ENCODE measurements around the gene MAML3.

The MAML3 gene

DNA sequence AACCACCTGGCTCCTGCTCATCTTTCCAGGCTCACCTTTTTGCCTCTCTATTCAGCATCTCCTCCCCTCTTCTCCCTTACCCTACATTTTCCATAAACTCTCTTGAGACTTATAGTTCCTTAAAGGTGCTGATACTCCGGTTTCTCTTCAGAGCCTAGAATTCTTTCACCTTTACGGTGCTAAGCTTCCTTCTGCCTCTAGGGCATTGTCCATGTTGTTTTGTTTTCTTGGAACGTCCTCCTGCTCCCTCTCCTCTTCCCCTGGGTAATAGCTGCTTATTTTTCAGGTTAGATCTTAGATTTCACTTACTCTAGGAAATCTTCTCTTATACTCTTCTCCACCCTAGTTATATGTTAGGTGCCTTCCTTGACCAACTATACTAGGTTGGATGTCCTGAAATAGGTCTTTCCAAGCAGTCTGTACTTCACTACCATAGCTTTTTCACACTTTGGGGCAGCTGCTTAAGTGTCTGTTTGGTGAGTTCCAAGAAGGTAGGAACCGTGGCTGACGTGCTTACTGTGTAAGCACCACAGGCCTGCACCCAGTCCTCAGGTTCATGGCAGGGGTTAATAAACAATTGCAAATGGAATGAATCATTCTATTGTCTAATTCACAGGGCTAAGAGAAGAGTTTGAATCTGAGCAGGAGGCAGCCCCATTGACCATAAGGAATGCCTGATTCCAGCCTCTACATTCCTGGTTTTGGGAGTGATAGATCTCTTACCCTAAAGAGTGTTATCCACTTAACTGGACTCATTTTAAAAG is 260.8 kb downstream of the MAML3 start:
- no peak overlapping the region for H3K4me3 ChIP-seq (ENCODE audit: low read depth, low read length)
- no peak for TF ChIP-seq MAX (IDR thresholded peaks at IDR 0.05; ENCODE audit: low read depth, low read length)
- no peak for TF ChIP-seq CTCF (IDR thresholded peaks at IDR 0.05; ENCODE audit: low read depth, low read length)
- no peak for TF ChIP-seq POLR2A (IDR thresholded peaks at IDR 0.05; ENCODE audit: extremely low read depth, insufficient read length)
- no peak for TF ChIP-seq MYC (IDR thresholded peaks at IDR 0.05; ENCODE audit: low read depth, low read length)
- DNase-seq (ENCODE audit: low read depth), result no peak

GRCh38 chr4:139890816-139891215 is 263.2 kb downstream of the MAML3 start:
- TF ChIP-seq MYC (IDR thresholded peaks at IDR 0.05; ENCODE audit: low read depth, low read length) (no peak), MAX (IDR thresholded peaks at IDR 0.05; ENCODE audit: low read depth, low read length) (no peak), POLR2A (IDR thresholded peaks at IDR 0.05; ENCODE audit: extremely low read depth, insufficient read length) (no peak), CTCF (IDR thresholded peaks at IDR 0.05; ENCODE audit: low read depth, low read length) (no peak)
- H3K4me3 ChIP-seq (ENCODE audit: low read depth, low read length), result no peak overlapping the region
- DNase-seq (ENCODE audit: low read depth), result peak; percentile 37

DNA sequence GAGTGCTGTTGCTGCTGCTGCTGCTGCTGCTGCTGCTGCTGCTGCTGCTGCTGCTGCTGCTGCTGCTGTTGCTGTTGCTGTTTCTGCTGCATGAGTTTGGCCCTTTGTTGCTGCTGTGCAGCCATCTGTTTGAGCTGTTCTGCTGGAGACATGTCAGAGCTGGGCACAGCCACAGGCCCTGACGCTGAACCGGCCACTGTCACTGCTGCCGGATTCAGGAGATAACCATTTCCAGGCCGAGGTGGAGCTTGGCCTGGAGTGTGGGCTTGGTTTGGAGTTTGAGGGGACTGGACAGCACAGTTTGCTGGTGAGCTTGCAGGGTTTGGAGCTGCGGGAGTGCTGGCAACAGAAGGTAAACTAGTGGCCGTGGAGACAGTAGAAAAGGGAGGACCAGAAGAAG is 264.1 kb downstream of the MAML3 start:
- no peak overlapping the region for H3K4me3 ChIP-seq (ENCODE audit: low read depth, low read length)
- TF ChIP-seq POLR2A (IDR thresholded peaks at IDR 0.05; ENCODE audit: extremely low read depth, insufficient read length), result no peak
- TF ChIP-seq MYC (IDR thresholded peaks at IDR 0.05; ENCODE audit: low read depth, low read length), result no peak
- DNase-seq (ENCODE audit: low read depth), result no peak

- no peak for DNase-seq (ENCODE audit: low read depth)
- TF ChIP-seq POLR2A (IDR thresholded peaks at IDR 0.05; ENCODE audit: extremely low read depth, insufficient read length), result no peak
- no peak overlapping the region for H3K4me3 ChIP-seq (ENCODE audit: low read depth, low read length)
Measured at GRCh38 chr4:139889264-139889663, 264.7 kb downstream of the MAML3 start.

DNA sequence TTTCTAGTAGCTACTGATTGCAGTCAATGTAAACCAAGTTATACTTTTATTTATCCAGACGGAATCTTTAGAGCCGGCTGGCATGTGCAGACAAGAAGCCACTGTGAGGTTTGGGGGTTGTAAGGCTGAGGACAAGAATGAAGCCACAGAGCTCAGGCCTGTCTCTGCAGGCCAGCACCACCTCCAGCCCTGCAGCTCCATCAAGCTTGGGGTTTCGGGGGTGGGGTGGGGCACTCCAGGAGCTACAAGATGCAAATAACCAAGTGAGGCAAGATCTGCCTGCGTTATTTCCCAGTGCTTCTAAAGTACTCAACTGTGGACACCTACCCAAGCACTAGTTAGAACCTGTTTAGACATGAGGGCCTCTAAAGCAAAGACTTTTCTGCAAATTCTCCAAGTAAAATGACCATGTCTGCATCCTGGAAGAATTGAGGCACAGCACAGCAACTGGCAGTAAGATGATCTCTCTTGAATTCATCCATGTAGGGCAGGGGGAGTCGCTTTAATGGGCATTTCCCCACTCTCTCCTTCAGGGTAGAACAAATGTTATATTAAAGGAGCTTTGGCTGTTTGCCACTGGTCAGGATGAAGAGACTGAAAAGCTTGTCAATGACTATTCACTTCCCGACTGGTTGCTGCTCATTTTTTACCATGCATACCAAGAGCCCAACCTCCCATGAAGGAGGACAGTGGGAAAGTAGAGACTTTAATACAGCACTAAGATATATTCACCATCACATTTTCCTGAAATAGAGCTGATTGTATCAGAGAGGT is 265.8 kb downstream of the MAML3 start:
- TF ChIP-seq MAX (IDR thresholded peaks at IDR 0.05; ENCODE audit: low read depth, low read length), result no peak
- no peak for DNase-seq (ENCODE audit: low read depth)
- no peak overlapping the region for H3K4me3 ChIP-seq (ENCODE audit: low read depth, low read length)

GRCh38 chr4:139887376-139887802 is 266.6 kb downstream of the MAML3 start:
- H3K4me3 ChIP-seq (ENCODE audit: low read depth, low read length), result no peak overlapping the region
- DNase-seq (ENCODE audit: low read depth), result no peak
- TF ChIP-seq CTCF (IDR thresholded peaks at IDR 0.05; ENCODE audit: low read depth, low read length) (no peak), MYC (IDR thresholded peaks at IDR 0.05; ENCODE audit: low read depth, low read length) (no peak), MAX (IDR thresholded peaks at IDR 0.05; ENCODE audit: low read depth, low read length) (no peak), POLR2A (IDR thresholded peaks at IDR 0.05; ENCODE audit: extremely low read depth, insufficient read length) (no peak)

DNA sequence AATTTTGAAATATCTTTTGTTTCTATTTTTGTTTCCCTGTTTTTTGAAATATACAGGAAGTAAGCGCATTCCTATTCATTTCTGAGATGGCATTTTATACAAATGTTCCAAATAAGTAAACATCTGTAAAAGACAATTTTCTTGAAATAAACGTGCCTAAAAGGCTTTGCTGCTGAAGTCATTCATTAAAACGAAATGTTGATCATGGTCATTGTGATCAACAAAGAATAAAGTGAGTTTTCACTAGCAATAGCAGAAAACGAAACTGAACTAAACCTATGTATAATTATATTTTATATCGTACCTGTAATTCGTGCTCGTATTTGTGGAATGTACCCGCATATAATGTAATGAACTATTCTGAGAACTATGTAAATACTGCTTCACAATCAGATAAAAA is 267.2 kb downstream of the MAML3 start:
- no peak overlapping the region for H3K4me3 ChIP-seq (ENCODE audit: low read depth, low read length)
- DNase-seq (ENCODE audit: low read depth), result no peak
- TF ChIP-seq MYC (IDR thresholded peaks at IDR 0.05; ENCODE audit: low read depth, low read length) (no peak), MAX (IDR thresholded peaks at IDR 0.05; ENCODE audit: low read depth, low read length) (no peak), CTCF (IDR thresholded peaks at IDR 0.05; ENCODE audit: low read depth, low read length) (no peak), POLR2A (IDR thresholded peaks at IDR 0.05; ENCODE audit: extremely low read depth, insufficient read length) (no peak)

Measured in NB4 (cell line).